ENCODE data around the gene RAB39B.

RAB39B gene

DNA sequence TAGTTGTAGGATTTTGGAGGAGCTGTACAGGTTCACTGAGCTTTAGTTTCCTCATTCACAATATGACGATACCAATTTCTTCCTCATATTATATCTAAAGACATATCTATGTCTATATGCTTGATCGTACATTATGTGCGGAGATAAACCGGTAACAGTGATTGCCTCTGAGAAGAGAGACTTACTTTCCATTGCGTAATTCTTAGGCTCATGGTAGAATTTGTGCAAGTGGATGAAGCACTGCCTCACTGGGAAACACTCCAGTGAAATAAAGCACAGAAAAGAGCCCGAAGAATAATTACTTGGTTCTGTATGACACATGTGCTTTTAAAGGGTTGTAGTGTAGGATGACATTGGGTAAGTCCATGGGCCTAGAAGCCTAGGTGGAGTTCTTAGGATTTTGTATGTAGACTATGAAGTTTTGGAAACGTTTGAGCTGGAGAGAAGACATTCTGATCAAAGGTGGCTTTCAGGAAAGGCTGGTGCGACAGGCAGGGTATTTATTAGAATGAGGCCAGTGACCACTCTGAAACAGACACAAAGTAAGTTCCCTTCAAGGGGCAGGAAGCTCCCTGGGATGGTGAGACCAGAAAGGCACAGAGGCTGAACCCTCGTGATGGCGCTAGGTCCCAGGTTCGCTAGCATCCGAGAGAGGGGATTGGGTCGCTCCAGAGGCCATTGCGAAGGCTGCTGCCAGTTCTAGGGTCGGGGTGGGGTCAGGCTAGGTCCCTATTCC is 48.7 kb downstream of the RAB39B start:
- FAIRE-seq = no peak

DNA sequence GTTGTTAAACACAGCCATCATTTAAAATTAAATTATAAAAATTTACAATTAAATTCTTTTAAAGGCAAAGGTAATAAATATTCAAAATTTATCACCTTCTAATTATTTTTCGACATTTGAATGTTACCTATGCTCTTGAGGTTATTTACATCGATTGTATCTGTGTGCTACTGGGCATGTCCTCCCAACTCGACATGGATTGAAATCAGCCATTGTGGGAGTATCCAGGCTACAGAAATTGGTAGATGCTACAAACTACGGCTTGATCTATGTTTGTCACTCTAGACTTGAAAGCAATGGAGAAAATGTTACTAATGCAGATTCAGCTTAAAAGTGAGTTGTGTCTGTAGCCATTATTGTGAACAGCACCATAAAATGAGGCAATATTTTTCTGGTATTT is 50.6 kb downstream of the RAB39B start:
- no peak for FAIRE-seq

DNA sequence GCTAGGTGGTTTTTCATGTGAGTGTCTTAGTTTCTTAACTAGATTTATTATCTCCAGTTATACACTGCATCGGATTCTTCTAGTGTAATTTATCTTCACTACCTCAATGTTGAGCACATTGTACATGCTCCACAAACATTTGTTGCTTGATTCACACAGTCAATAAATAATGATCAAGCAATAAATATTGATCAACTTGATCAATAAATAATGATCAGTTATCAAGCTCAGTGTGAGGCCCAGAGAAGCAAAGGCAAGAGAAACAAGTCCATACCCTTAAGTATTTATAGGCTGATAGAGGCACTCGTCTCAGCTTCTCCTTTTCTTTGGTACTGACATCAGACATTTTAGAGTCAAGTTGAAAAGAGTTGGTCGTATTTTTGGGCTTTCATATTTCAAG is 53.1 kb downstream of the RAB39B start:
- no peak for FAIRE-seq
